ENCODE results near the gene CDK18.
A peak's percentile ranks its signal among the peaks of the same experiment; 100 is the strongest.

Gene CDK18

DNA sequence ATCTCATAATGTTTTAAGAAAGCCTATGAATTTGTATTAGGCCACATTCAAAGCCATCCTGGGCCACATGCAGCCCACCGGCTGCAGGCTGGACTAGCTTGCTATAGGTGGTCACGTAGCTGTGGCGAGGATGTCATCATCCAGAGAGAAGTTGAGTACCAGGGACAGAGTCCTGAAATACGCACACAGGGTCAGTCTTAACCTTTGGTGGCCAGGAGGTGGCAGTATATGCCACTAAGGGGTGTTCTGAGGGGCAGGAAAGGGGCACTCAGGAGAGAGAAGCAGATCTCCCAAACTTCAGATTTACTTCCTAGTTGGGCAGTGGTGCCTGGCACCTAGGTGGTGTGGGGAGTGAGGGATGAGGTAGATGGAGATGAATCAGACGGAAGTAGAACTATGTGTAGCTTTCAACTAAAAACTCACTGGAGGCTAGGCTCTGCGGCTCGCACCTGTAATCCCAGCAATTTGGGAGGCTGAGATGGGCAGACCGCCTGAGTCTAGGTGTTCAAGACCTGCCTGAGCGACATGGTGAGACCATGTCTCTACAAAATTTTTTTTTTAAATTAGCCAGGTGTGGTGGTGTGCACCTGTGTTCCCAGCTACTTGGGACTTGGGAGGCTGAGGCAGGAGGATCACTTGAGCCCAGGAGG lies 16.3 kb upstream of the CDK18 start:
- DNase-seq (ENCODE audit: low read depth), result peak; percentile 67
- TF ChIP-seq, protein P1, sequence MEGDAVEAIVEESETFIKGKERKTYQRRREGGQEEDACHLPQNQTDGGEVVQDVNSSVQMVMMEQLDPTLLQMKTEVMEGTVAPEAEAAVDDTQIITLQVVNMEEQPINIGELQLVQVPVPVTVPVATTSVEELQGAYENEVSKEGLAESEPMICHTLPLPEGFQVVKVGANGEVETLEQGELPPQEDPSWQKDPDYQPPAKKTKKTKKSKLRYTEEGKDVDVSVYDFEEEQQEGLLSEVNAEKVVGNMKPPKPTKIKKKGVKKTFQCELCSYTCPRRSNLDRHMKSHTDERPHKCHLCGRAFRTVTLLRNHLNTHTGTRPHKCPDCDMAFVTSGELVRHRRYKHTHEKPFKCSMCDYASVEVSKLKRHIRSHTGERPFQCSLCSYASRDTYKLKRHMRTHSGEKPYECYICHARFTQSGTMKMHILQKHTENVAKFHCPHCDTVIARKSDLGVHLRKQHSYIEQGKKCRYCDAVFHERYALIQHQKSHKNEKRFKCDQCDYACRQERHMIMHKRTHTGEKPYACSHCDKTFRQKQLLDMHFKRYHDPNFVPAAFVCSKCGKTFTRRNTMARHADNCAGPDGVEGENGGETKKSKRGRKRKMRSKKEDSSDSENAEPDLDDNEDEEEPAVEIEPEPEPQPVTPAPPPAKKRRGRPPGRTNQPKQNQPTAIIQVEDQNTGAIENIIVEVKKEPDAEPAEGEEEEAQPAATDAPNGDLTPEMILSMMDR (IDR thresholded peaks at IDR 0.05; ENCODE audit: insufficient read depth, low read depth, low read length, missing control alignments), result peak; percentile 77

DNA sequence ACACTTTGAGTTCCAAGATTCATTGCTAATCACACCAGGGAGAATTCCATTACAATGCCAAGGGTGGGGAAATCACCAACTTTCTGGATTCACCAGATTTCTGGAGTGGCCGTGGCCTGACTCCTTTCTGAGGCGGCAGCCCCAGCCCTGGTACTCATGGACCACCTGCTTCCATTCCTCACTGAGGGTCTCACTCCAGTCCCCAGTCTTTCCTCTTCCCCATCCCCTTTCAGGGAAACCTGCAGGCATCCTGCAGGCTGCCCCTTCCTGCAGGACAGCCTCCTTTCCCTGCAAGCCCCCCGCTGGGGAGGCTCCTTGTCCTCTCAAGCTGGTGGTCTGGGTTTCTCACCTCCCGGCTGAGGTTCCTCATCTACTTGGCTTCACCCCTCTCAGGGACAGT lies 12.7 kb upstream of the CDK18 start:
- no peak overlapping the region for H3K4me3 ChIP-seq (ENCODE audit: low read length)
- DNase-seq (ENCODE audit: low read depth), result no peak
- TF ChIP-seq, protein P1 (IDR thresholded peaks at IDR 0.05; ENCODE audit: insufficient read depth, low read depth, low read length, missing control alignments), result no peak

More for the DNA sequence above, 16.3 kb upstream of the CDK18 start:
- H3K4me3 ChIP-seq (ENCODE audit: low read length), result no peak overlapping the region

DNA sequence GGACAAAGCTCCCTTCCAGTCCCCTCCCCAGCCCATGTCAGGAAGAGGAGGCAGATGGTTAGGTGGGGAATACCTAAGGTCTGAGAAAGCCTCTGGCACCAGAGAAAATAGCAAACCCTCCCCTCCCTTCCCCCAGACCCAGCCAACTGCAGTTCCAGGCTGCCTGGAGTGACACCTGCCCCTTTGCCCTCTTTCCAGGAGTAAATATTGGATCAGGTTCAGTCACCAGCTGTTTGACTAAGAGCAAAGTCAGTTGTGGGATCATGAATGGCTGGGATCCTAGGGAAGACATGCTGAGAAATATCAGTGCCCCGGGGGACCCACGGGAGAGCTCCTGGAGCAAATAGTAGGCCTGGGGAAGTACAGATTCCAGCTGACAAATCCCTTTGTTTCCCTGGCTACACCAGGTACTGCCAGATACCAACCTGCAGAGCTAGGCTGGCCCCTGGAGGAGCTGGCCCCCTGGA lies 12.2 kb upstream of the CDK18 start:
- DNase-seq (ENCODE audit: low read depth), result no peak
- no peak overlapping the region for H3K4me3 ChIP-seq (ENCODE audit: low read length)
- TF ChIP-seq, protein P1 (IDR thresholded peaks at IDR 0.05; ENCODE audit: insufficient read depth, low read depth, low read length, missing control alignments), result no peak

DNA sequence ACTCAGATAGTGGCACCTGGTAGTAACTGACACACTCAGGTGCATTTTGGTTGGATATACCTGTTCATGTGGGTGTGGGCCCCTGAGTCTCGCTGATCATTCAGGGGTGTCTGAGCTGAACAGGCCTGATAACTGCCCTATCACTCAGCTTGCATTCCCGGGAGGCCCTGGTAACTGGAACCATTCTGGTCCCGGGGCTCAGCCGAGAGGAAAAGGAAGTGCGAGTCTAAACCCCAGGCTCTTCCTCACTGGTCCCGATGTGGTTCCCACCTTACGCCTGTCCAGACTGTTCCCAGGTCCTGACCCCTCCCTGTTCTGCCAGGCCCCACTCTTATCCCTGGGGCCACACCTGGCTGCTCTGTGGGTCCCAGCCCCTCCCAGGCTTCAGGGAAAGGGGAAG lies 11.7 kb upstream of the CDK18 start:
- no peak overlapping the region for H3K4me3 ChIP-seq (ENCODE audit: low read length)
- DNase-seq (ENCODE audit: low read depth), result no peak
- TF ChIP-seq, protein P1 (IDR thresholded peaks at IDR 0.05; ENCODE audit: insufficient read depth, low read depth, low read length, missing control alignments), result no peak

DNA sequence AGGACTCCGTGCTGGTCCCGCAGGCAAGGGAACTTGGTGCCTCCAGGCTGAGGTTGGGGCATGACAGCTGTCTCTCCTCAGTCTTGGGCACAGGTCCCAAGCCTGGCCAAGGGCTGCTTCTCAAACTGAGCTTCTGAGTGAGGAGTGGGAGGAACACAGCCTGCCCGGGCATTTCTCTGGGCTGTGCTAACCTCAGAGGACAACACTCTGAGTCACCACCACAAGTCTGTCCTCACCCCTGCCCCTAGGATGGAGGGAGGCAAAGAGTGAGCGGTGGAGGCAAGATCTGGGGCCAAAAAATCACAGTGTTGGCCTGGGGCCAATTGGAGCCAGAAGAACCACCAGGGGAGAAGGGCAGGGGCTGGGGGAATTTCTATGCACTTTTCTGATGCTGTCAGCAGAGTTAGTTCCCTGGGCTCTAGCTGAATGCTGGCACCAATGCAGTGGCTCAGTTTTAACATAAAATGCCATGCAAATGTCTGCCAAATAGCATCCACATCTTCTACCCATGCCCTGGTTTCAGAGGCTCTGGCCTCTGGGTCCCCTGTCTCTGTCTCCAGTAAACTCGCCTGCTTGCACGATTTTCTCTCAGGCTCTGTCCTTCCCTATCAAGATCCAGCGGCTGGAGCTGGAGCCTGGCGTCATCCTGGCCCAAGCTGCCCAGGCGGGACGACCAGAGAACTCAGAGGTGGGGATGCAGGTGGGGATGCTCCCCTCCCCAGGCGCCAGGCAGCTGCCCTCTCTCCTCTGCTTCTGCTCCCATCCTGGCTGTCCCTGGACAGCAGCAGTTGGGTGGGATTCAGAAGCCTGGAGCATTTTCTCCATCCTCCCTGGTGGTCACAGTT lies 11.0 kb upstream of the CDK18 start:
- no peak overlapping the region for H3K4me3 ChIP-seq (ENCODE audit: low read length)
- DNase-seq (ENCODE audit: low read depth), result peak; percentile 77

DNA sequence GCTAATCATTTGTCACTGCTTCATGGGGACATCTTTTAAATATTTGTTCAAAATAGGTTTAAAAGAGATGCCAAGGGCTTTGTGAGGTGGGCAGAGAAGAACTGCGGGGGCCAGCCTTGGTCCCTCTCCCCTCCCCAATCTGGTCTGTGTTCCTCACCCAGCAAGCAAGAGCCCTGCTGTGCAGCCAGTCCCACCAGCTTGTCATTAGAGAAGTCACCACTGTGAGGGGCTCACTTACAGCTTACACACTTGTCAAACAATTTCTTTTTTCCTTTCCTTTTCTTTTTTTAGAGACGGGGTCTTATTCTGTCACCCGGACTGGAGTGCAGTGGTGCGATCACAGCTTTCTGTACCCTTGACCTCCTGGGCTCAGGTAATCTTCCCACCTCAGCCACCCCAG lies 10.4 kb upstream of the CDK18 start:
- H3K4me3 ChIP-seq (ENCODE audit: low read length), result no peak overlapping the region
- no peak for DNase-seq (ENCODE audit: low read depth)
- TF ChIP-seq, protein P1 (IDR thresholded peaks at IDR 0.05; ENCODE audit: insufficient read depth, low read depth, low read length, missing control alignments), result no peak

More for the DNA sequence above, 11.0 kb upstream of the CDK18 start:
- TF ChIP-seq, protein P1 (IDR thresholded peaks at IDR 0.05; ENCODE audit: insufficient read depth, low read depth, low read length, missing control alignments), result no peak

Measured in epithelial cell of esophagus (primary cell).